ENCODE data around the gene KRTAP5-4. TPM values are rescaled to one million over a fixed set of nuclear protein-coding genes. Genes with fewer than 3 reads are reported as not detected.

KRTAP5-4 gene
- total RNA-seq, 1 experiment from 2014 or later, result not detected

DNA sequence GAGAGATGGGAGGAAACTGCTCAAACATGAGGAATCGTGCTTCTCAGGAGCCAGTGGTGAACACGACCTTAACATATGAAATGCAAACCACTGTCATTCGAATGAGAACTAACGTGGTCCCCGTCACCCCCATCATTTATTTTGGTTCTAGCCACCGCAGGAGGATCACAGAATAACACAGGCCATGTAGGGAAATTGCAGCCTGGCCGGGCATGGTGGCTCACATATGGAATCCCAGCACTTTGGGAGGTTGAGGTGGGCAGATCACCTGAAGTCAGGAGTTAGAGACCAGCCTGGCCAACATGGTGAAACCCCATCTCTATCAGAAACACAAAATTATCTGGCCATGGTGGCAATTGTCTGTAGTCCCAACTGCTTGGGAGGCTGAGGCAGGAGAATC is 34.7 kb upstream of the KRTAP5-4 start:
- H3K27me3 ChIP-seq (ENCODE audit: control insufficient read depth, insufficient read depth, low read length), result peaks cover 3% of the 10 kb centered on the region; the same call in 1 of the 2 replicates
- no peak for DNase-seq
- no peak overlapping the region for H3K4me3 ChIP-seq (ENCODE audit: insufficient read depth, low read depth, low read length)
- no peaks in the 10 kb centered on the region for H3K36me3 ChIP-seq (replicated peaks; ENCODE audit: control insufficient read depth, insufficient read depth, low read length)

DNA sequence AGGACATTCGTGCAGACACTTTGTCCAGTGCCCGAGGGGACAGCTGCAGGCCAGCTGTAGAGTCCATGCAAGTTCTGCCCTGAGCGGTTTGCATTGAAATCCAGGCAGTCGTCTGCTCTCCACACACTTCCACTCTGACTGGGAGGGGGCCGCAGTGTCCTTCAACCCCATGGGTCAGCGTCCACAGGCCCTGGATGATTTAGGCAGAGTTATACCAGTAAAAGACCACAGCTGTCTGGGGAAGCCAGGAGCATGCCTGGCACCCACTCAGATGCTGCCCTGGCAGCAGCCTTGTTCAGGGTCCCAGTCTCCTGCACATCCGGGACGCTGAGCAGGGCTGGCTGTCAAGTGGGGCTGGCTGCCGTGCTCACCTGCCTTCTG is 34.1 kb upstream of the KRTAP5-4 start:
- Histone ChIP-seq H3K36me3 (replicated peaks; ENCODE audit: control insufficient read depth, insufficient read depth, low read length) (no peaks in the 10 kb centered on the region), H3K4me3 (ENCODE audit: insufficient read depth, low read depth, low read length) (no peak overlapping the region), H3K27me3 (ENCODE audit: control insufficient read depth, insufficient read depth, low read length) (peaks cover 3% of the 10 kb centered on the region; the same call in 1 of the 2 replicates)
- DNase-seq, result no peak

DNA sequence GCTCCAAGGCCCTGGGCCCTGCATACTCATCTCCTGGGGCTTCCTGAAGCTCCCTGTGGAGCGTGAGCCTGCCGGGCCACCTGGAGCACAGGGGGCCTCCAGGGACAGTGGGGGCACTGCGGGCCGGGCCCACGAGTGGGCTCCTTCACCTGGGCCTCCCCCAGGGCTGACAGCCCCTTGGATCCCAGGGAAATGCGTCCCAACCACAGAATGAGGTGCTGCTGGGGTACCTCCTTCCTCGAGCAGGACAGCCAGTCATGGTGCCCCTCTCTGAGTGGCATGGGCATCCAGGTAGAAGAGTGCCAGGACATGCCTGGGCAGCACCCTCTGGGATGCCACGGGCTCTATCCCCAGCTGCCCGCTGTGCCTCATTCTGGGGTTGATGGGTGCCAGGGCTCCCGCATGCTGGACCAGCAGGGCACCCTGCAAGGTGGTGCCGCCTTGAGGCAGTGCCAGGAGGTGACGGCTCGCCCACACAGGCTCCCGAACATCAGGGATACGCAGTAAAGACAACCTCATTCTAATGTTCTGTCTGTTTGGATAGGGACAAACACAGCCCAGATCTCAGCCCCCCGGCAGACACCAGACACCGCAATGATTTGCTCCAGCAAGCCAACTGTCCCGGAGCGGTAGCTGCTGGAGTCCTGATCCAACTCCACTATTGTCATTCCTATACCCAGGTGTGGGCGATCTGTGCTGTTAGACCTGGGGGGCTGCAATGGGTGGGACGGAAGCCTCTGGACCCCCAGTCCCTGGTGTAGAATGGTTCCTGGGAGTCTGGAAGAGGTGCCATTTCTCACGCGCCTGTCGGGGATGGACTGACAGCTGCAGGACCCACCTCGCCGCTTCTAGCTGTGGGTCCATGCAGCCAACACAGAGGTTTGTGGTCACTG is 33.5 kb upstream of the KRTAP5-4 start:
- no peak overlapping the region for H3K4me3 ChIP-seq (ENCODE audit: insufficient read depth, low read depth, low read length)
- H3K36me3 ChIP-seq (replicated peaks; ENCODE audit: control insufficient read depth, insufficient read depth, low read length), result no peaks in the 10 kb centered on the region
- peaks cover 3% of the 10 kb centered on the region; the same call in 1 of the 2 replicates for H3K27me3 ChIP-seq (ENCODE audit: control insufficient read depth, insufficient read depth, low read length)
- peak; percentile 40 for DNase-seq

DNA sequence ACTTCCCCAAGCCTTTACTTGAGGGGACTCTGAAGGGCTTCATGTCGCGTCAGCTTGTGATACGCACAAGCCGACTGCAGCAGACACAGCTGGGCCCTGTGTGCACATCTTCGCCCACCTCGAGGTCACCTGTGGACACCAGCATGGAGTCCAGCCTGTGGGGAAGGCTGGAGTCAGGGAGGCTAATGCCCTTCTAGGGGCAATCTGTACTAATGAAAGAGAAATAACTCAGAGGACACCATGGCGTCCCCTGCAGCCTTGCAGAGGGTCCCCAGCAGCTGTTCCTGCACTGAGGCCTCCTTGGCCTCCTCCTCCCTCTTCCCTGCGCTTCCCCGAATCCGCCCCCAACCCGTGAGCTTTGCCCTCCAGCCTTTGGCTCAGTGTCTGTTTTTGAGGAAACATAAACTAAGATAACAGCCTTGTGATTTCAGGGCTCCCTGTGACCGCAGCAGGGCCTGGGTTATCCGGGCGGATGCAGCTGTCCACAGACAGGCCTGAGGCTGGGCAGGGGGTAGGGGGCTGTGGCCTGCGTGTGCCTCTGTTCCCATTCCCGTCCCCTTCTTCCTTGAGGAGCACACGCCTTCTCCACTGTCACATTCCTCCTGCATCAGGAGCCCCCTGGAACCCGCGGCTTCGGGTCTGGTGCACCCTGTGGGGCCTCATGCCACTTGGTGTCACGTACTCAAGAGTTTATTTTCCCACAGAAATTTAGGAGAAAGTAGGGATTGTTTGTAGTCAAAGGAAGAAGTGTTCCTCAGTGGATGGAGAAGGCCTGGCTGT is 32.6 kb upstream of the KRTAP5-4 start:
- DNase-seq, result peak; percentile 55
- Histone ChIP-seq H3K4me3 (ENCODE audit: insufficient read depth, low read depth, low read length) (no peak overlapping the region), H3K27me3 (ENCODE audit: control insufficient read depth, insufficient read depth, low read length) (peaks cover 3% of the 10 kb centered on the region; the same call in 1 of the 2 replicates)

DNA sequence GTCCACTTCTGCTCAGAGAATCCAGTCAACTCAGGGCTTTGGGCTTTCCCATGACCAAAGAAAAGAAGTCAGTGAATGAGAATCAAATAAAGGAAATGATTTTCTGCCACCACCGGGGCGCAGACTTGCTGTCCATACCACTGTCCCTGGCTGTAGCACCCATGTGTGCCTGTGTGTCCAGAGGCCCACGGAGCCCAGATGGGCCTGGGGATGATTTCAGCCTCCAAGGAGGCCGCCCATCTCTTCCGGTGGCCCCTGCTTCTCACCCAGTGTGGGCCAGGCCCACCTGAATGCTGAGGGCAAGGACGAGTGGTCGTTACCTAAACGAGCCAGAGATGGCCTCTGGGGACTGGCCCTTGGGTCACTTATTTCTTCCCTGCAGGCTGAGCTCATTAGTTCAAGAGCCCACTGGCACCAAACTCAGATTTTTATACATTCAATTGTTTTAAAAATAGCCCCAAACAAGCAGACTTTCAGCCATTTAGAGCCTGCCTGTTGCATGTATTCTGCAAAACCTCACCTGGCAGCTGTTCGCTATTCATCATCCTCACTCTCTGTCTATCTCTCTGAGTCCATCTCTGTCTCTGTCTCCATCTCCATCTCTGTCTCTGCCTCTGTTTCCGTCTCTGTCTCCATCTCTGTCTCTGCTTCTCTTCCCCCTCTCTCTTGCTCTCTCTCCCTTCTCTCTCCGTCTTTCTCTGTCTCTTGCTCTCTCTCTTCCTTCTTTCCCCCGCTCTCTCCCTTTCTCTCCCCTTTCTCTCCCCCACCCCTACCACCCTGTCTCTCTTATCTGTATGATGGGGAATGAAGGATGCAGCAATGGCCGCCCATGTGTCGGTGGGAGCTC is 31.8 kb upstream of the KRTAP5-4 start:
- H3K36me3 ChIP-seq (replicated peaks; ENCODE audit: control insufficient read depth, insufficient read depth, low read length), result no peaks in the 10 kb centered on the region
- no peak for DNase-seq
- no peak overlapping the region for H3K4me3 ChIP-seq (ENCODE audit: insufficient read depth, low read depth, low read length)
- peaks cover 3% of the 10 kb centered on the region; the same call in 1 of the 2 replicates for H3K27me3 ChIP-seq (ENCODE audit: control insufficient read depth, insufficient read depth, low read length)

More for the DNA sequence above, 32.6 kb upstream of the KRTAP5-4 start:
- no peaks in the 10 kb centered on the region for H3K36me3 ChIP-seq (replicated peaks; ENCODE audit: control insufficient read depth, insufficient read depth, low read length)

DNA sequence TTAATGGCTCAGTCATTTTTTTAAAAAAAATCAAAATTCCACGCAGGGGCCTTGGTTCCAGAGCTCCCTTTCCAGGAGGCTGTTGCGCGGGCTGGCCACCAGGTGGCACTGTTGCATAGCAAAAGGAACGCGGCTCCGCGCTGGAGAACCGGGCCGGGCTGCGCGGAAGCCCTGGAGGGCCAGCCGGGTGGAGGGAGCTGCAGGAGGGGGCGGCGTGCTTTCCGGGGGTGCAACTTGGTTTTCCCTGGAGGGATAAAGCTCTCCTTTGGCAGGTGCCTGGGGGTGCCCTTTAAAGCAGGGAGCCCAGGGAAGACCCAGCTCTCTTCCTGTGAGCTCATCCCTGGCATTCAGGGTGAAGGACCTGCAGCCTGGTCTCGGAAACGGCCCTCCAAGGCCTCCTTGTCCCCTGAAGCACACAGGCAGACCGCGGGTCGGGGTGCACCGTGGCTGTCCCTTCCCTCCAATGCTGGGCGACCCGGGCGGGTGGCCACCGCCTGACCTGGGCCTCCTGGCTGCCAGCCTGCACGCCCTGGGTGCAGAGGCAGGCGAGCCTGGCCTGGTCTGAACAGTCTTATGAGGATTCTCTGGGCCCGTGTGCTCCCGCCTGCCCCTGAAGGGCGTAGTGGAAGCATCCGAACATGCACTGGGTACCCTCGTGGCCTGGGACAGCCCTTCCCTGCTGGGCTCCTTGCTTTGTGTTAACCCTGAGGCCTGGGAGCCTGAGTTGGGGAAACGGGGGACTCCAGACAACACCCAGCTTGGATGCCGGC is 31.0 kb upstream of the KRTAP5-4 start:
- peak overlapping the region; percentile 32 for H3K4me3 ChIP-seq (ENCODE audit: insufficient read depth, low read depth, low read length)
- DNase-seq, result peak; percentile 97
- peaks cover 3% of the 10 kb centered on the region; the same call in 1 of the 2 replicates for H3K27me3 ChIP-seq (ENCODE audit: control insufficient read depth, insufficient read depth, low read length)
- H3K36me3 ChIP-seq (replicated peaks; ENCODE audit: control insufficient read depth, insufficient read depth, low read length), result no peaks in the 10 kb centered on the region

DNA sequence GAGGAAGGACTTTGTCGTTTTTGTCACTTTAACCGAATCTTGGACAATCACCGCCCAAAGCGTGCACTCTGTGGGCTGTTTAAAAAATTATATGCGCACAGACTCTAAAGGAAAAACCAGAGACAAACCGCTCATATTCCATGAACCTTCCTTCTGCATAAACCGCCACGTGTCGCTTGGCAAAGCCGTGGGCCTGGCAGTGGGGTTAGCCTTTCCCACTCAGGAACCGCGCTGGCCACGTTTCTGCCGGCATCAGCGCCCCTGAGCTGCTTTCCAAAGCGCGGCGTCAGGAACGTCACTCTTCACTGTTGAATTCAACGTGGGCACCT is 30.5 kb upstream of the KRTAP5-4 start:
- H3K4me3 ChIP-seq (ENCODE audit: insufficient read depth, low read depth, low read length), result no peak overlapping the region
- peaks cover 3% of the 10 kb centered on the region; the same call in 1 of the 2 replicates for H3K27me3 ChIP-seq (ENCODE audit: control insufficient read depth, insufficient read depth, low read length)
- H3K36me3 ChIP-seq (replicated peaks; ENCODE audit: control insufficient read depth, insufficient read depth, low read length), result no peaks in the 10 kb centered on the region
- DNase-seq, result no peak

DNA sequence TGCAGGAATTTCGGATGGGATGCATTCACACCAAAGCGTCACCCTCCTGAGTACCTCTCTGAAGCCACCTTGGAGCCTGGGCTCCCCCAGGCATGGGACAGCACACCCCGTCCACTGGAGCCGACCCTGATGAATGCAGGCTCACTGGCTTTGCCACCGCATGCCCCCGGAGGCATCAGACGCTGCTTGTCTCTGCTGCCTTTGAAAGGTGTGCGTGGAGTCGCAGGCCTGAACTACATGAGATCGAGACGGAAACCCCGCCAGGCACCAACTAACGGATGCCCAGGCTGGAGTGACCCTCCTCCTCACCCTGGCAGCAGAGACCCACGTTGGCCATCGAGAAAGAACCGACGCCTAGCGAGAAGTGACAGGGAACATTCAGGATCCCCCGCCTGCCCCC is 30.1 kb upstream of the KRTAP5-4 start:
- DNase-seq, result peak; percentile 55
- no peak overlapping the region for H3K4me3 ChIP-seq (ENCODE audit: insufficient read depth, low read depth, low read length)
- peaks cover 3% of the 10 kb centered on the region; the same call in 1 of the 2 replicates for H3K27me3 ChIP-seq (ENCODE audit: control insufficient read depth, insufficient read depth, low read length)
- H3K36me3 ChIP-seq (replicated peaks; ENCODE audit: control insufficient read depth, insufficient read depth, low read length), result no peaks in the 10 kb centered on the region

DNA sequence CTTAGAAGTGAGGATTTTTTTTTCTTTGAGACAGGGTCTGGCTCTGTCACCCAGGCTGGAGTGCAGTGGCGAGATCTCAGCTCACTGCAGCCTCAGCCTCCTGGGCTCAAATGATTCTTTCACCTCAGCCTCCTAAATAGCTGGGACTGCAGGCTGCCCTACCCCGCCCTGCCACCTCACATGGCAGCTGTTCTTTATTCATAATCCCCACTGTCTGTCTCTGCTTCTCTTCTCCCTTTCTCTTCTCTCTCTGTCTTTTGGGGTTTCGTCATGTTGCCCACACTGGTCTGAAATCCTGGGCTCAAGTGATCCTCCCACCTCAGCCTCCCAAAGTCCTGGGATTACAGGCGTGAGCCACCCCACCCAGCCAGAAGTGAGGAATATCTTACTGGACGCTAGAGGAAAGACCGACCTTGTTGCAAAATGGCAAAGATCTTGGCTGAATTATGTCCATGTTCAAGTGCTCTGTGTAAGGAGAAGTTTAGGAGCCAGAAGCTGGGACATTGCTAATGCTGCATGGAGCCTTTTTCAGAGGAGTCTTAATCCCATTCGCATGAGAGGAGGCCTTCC is 29.6 kb upstream of the KRTAP5-4 start:
- Histone ChIP-seq H3K27me3 (ENCODE audit: control insufficient read depth, insufficient read depth, low read length) (peaks cover 3% of the 10 kb centered on the region; the same call in 1 of the 2 replicates), H3K4me3 (ENCODE audit: insufficient read depth, low read depth, low read length) (no peak overlapping the region), H3K36me3 (replicated peaks; ENCODE audit: control insufficient read depth, insufficient read depth, low read length) (no peaks in the 10 kb centered on the region)
- DNase-seq, result no peak

DNA sequence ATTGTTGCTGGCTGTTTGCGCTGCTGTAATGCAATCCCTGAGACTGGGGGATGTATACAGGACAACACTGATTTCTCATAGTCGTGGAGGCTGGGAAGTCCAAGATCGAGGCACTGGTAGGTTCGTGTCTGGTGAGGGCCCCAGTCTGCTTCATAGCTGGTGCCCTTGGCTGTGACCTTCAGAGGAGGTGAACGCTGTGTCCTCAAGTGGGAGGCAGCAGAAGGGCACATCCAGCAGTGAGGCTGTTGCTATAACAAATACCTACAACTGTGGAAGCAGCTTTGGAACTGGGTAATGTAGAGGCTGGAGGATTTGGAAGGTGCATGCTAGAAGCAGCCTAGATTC is 29.0 kb upstream of the KRTAP5-4 start:
- DNase-seq, result no peak
- H3K27me3 ChIP-seq (ENCODE audit: control insufficient read depth, insufficient read depth, low read length), result peaks cover 3% of the 10 kb centered on the region; the same call in 1 of the 2 replicates
- H3K36me3 ChIP-seq (replicated peaks; ENCODE audit: control insufficient read depth, insufficient read depth, low read length), result no peaks in the 10 kb centered on the region
- no peak overlapping the region for H3K4me3 ChIP-seq (ENCODE audit: insufficient read depth, low read depth, low read length)

DNA sequence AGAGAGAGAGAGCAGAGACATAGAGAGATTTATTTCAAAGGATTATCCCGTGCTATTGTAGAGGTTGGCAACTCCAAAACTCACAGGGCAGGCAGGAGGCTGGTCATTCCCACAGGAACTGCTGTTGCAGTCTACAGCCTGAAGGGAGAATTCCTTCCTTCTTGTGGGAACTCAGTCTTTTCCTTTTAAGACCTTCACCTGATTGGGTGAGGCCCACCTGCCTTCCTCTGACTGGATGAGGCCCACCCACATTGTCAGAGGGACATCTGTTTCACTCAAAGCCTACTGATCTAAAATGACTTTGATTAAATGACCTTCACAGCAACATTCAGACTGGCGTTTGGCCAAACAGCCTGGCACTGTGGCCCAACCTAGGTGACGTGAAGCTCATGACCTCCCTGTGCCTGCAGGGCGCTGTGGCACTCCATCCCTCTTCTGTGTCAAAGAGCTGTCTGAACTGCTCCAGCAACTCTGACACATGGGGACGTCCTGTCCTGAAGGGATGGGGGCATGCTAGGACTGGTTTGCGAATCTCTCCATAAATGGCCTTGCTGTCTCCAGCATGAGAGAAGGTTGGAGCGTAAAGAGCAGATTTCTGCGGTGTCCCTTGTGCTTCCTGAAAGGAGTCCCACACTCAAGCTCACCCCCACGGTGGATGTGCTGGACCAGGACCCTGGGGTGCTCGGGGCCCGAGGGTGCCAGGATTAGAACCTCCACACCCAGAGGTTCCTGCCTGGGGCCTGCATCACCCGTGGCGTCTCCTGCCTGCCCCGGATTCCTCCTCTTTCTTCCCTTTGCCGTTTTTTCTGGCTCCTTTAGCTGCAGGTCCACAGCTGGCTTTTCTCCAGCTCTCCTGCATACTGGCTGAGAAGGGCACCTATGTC is 28.3 kb upstream of the KRTAP5-4 start:
- DNase-seq, result no peak
- H3K27me3 ChIP-seq (ENCODE audit: control insufficient read depth, insufficient read depth, low read length), result peaks cover 3% of the 10 kb centered on the region; the same call in 1 of the 2 replicates
- H3K4me3 ChIP-seq (ENCODE audit: insufficient read depth, low read depth, low read length), result no peak overlapping the region
- no peaks in the 10 kb centered on the region for H3K36me3 ChIP-seq (replicated peaks; ENCODE audit: control insufficient read depth, insufficient read depth, low read length)

DNA sequence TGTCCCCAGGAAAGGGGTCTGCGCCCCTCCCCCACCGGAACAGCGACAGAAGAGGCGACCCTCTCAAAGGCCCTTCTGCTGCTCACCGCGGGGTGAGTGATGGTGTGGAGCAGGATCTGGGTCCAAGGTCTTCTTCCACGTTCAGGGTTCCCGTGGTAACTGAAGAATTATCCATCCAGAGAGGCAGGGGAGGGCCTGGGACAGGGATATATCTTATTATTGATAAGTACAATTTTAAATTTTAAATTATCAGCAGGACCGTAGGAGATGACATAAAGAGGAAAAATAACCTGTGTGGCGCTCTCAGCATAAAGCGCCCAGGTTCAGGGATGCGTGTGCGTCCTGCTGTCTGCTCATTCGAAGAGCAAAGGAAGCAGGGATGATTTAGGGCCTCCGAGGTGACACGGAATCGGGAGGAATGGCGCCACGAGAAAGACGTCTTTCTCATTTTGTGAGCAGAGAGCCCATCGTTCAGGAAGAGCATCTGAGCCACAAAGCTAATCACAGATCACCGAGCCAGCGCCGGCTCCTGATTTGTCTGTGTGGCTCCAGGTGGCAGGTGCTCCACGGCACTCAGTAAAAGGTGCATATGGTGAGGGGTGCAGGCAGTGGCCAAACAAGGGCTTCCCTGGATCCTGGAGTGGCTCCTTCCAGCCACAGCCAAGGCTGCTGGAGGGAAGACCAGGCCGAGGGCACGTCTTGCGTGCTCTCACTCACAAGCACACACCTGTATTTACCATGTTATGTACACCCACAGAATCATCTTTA is 26.9 kb upstream of the KRTAP5-4 start:
- Histone ChIP-seq H3K27me3 (ENCODE audit: control insufficient read depth, insufficient read depth, low read length) (peaks cover 3% of the 10 kb centered on the region; the same call in 1 of the 2 replicates), H3K36me3 (replicated peaks; ENCODE audit: control insufficient read depth, insufficient read depth, low read length) (no peaks in the 10 kb centered on the region), H3K4me3 (ENCODE audit: insufficient read depth, low read depth, low read length) (no peak overlapping the region)
- no peak for DNase-seq

Data from H7 (cell line).